DND-41 (cell line): ENCODE results near the gene UST.
"Not testable (repeated sequence)": the region's sequence is repeated elsewhere in the genome, so short reads cannot be mapped to it uniquely, and the experiment has no call there.

Experiments used
- ATAC-seq: fragments of 200-7000 bp; cut with Tn5 transposase; 3 replicates; pipeline ENCODE4 v1.9.1; 2021; ENCODE audit warnings: low read depth; ENCODE audit not compliant: insufficient read depth
- DNase-seq: peaks from one replicate; pipeline ENCODE4 v3.0.0-alpha.2; 2020
- H2AFZ ChIP-seq: 2 replicates; pipeline ENCODE4 v1.6.0; 2012; ENCODE audit warnings: low read depth, low read length
- H3K27ac ChIP-seq: 2 replicates; pipeline ENCODE4 v1.5.1; 2012; ENCODE audit warnings: low read length, inconsistent platforms
- H3K27me3 ChIP-seq: fragments of 200-600 bp; sonication (generic); 2 replicates; pipeline ENCODE4 v1.6.0; 2012; ENCODE audit warnings: low read length, mild to moderate bottlenecking, inconsistent platforms; ENCODE audit not compliant: insufficient read depth, poor library complexity
- H3K36me3 ChIP-seq: 2 replicates; pipeline ENCODE4 v1.5.1; 2012; ENCODE audit warnings: low read length, inconsistent platforms; ENCODE audit not compliant: insufficient read depth
- H3K4me1 ChIP-seq: 2 replicates; pipeline ENCODE4 v1.5.1; 2012; ENCODE audit warnings: mild to moderate bottlenecking, low read length; ENCODE audit not compliant: insufficient read depth
- H3K4me2 ChIP-seq: 2 replicates; pipeline ENCODE4 v1.6.0; 2012; ENCODE audit warnings: mild to moderate bottlenecking, moderate library complexity, low read length, inconsistent platforms; ENCODE audit not compliant: insufficient read depth
- H3K4me3 ChIP-seq, 2 experiments: fragments of 200-600 bp in 1 of 2; shearing (Covaris generic) in 1 of 2; 2 replicates each; pipeline ENCODE4 v1.5.1; 2012 to 2016; ENCODE audit warnings: inconsistent platforms in 2 of 2, low read length in 2 of 2, mild to moderate bottlenecking in 2 of 2, low read depth in 1 of 2, moderate library complexity in 1 of 2
- H3K79me2 ChIP-seq: 2 replicates; pipeline ENCODE4 v1.6.0; 2012; ENCODE audit warnings: low read length, inconsistent platforms; ENCODE audit not compliant: insufficient read depth
- H3K9ac ChIP-seq: 2 replicates; pipeline ENCODE4 v1.6.0; 2012; ENCODE audit warnings: low read depth, mild to moderate bottlenecking, inconsistent platforms, low read length, moderate library complexity
- H3K9me3 ChIP-seq: 2 replicates; pipeline ENCODE4 v1.5.1; 2012; ENCODE audit warnings: low read length, moderate library complexity, mild to moderate bottlenecking, inconsistent platforms; ENCODE audit not compliant: insufficient read depth, severe bottlenecking
- H4K20me1 ChIP-seq: 2 replicates; pipeline ENCODE4 v1.6.0; 2012; ENCODE audit warnings: low read length; ENCODE audit not compliant: insufficient read depth
- EZH2 ChIP-seq: IDR thresholded peaks from 3 replicates; pipeline ENCODE4 v1.6.1; 2012; ENCODE audit warnings: borderline replicate concordance, low read depth, mild to moderate bottlenecking, moderate library complexity, low read length, inconsistent platforms; ENCODE audit not compliant: severe bottlenecking
- TF ChIP-seq, protein P1 (sequence below): IDR thresholded peaks from 2 replicates; pipeline ENCODE4 v1.5.1; 2012; ENCODE audit warnings: borderline replicate concordance, low read length, moderate library complexity, mild to moderate bottlenecking; ENCODE audit not compliant: poor library complexity, severe bottlenecking; ENCODE audit errors: extremely low read depth

UST gene

DNA sequence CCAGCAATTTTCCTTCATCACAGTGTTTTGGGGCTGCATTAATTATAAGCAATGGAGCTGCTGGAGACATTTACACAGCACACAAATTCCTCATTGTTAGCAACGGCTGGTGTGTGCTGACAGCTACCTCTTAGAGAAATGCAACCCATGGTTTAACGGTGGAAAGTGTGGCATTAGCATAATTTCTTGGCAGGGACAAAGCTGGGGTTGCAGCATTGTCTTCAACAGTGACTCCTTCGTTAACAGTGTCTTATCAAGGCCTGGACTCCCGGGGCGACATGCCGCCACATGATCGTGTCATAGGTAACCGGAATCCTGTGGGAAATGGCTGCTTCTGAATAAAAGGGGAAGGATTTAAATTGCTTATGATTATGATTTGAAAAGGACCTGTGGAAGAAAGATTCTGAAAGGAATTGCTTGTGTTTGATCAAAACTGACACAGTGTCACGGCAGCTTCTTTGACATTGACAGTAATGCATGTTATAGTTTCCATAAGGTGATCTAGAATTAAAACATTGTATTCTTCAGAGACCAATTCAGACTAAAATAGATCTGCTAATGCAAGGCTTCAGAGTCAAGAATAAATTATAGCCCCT is 128.0 kb downstream of the UST start:
- TF ChIP-seq, protein P1, sequence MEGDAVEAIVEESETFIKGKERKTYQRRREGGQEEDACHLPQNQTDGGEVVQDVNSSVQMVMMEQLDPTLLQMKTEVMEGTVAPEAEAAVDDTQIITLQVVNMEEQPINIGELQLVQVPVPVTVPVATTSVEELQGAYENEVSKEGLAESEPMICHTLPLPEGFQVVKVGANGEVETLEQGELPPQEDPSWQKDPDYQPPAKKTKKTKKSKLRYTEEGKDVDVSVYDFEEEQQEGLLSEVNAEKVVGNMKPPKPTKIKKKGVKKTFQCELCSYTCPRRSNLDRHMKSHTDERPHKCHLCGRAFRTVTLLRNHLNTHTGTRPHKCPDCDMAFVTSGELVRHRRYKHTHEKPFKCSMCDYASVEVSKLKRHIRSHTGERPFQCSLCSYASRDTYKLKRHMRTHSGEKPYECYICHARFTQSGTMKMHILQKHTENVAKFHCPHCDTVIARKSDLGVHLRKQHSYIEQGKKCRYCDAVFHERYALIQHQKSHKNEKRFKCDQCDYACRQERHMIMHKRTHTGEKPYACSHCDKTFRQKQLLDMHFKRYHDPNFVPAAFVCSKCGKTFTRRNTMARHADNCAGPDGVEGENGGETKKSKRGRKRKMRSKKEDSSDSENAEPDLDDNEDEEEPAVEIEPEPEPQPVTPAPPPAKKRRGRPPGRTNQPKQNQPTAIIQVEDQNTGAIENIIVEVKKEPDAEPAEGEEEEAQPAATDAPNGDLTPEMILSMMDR: no peak
- TF ChIP-seq EZH2: no peak
- H3K4me2 ChIP-seq: no peak overlapping the region
- no peak for DNase-seq
- no peaks in the 10 kb centered on the region for H3K36me3 ChIP-seq
- H4K20me1 ChIP-seq: peaks cover 7% of the 10 kb centered on the region; the same call in 1 of the 2 replicates
- no peak overlapping the region for H2AFZ ChIP-seq
- no peak for ATAC-seq
- no peaks in the 10 kb centered on the region for H3K27me3 ChIP-seq
- H3K9ac ChIP-seq: no peak overlapping the region
- peaks cover 3% of the 10 kb centered on the region; the same call in 1 of the 2 replicates for H3K4me1 ChIP-seq
- H3K4me3 ChIP-seq: no peak overlapping the region
- no peak overlapping the region for H3K27ac ChIP-seq
- no peaks in the 10 kb centered on the region for H3K79me2 ChIP-seq
- H3K9me3 ChIP-seq: no peaks in the 10 kb centered on the region

DNA sequence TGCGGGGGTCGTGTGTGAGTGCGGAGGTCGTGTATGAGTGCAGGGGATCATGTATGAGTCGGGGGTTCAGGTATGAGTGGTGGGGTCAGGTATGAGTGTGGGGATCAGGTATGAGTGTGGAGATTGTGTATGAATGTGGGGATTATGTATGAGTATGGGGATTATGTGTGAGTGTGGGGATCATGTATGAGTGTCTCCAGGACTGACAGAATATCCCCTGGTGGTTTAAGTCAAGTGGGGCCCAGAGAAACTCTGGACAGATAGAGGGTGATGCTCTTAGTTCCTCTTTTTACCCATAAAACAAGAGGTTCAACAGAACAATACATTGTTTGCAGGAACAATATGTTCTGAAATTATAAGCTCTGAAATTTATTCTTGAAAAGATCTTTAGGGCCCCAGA is 131.9 kb downstream of the UST start:
- Histone ChIP-seq H4K20me1 (0 out of 2 replicates have a peak, but pooled peaks cover under 1% of the 10 kb centered on the region), H3K4me1 (peaks cover 21% of the 10 kb centered on the region), H3K4me3 (no peak overlapping the region), H2AFZ (no peak overlapping the region), H3K27ac (no peak overlapping the region), H3K9me3 (no peaks in the 10 kb centered on the region), H3K79me2 (no peaks in the 10 kb centered on the region), H3K4me2 (no peak overlapping the region), H3K27me3 (no peaks in the 10 kb centered on the region), H3K9ac (no peak overlapping the region), H3K36me3 (no peaks in the 10 kb centered on the region)
- TF ChIP-seq EZH2: no peak
- no peak for DNase-seq
- ATAC-seq: no peak

DNA sequence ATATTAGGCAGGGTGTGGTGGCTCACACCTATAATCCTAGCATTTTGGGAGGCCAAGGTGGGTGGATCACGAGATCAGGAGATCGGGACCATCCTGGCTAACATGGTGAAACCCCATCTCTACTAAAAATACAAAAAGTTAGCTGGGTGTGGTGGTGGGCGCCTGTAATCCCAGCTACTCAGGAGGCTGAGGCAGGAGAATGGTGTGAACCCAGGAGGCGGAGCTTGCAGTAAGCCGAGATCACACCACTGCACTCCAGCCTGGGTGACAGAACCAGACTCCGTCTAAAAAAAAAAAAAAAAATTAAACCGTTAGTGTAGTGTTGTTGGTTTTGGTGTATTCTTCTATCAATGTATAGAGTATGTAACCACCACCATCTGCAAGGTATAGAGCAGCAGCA is 133.9 kb downstream of the UST start:
- not testable (repeated sequence) for H3K4me3 ChIP-seq, H3K9me3 ChIP-seq, H4K20me1 ChIP-seq, H3K4me2 ChIP-seq, H3K79me2 ChIP-seq, H3K27me3 ChIP-seq, H3K27ac ChIP-seq, ATAC-seq, DNase-seq, H2AFZ ChIP-seq, H3K9ac ChIP-seq, H3K36me3 ChIP-seq
- H3K4me1 ChIP-seq: peaks cover 21% of the 10 kb centered on the region

DNA sequence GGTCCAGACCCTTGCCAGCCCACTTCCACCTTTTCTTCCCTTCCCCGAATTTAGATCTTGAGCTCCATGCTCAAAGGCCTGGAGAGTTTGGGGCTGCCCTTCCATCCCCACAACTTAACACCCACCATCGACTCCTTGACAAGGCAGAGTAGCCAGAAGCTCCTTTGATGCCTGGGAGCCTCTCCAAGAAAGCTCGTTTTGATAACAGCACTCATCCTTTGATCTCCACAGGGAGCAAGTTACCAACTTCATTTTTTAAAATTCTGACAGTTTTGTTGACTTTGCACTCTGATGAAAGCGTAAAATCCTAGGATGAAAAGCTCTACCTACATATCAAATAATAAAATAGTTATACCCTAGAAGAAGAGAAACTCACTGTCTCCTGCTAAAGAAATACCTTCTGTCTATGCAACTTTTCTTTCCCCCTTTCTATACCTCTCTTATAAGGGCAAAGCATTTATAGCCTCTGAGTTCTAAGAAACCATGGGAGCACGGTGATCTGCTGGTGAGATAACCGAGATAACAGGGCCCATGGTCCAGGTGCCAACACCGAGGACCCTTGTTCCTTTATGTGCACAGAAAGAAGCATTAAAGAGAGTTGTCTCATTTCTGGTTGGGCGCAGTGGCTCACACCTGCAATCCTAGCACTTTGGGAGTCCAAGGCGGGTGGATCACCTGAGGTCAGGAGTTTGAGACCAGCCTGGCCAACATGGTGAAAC is 134.9 kb downstream of the UST start:
- ATAC-seq (peak; percentile 79), DNase-seq (peak; percentile 60)
- no peak overlapping the region for H3K4me3 ChIP-seq
- no peak overlapping the region for H2AFZ ChIP-seq
- no peaks in the 10 kb centered on the region for H4K20me1 ChIP-seq
- no peaks in the 10 kb centered on the region for H3K36me3 ChIP-seq
- no peak overlapping the region for H3K27ac ChIP-seq
- H3K4me2 ChIP-seq: no peak overlapping the region
- TF ChIP-seq, protein P1: no peak
- TF ChIP-seq EZH2: no peak
- H3K9ac ChIP-seq: no peak overlapping the region
- H3K79me2 ChIP-seq: no peaks in the 10 kb centered on the region
- H3K27me3 ChIP-seq: no peaks in the 10 kb centered on the region
- peaks cover 21% of the 10 kb centered on the region for H3K4me1 ChIP-seq
- H3K9me3 ChIP-seq: no peaks in the 10 kb centered on the region
